Tibial nerve (tissue), 4 donors: ENCODE results near the gene FSTL4. TPM values are rescaled to one million over a fixed set of nuclear protein-coding genes. Genes with fewer than 3 reads are reported as not detected.

Experiments
- DNase-seq, 2 donors: peaks; one replicate each; pipeline ENCODE4 v3.0.0-alpha.2; 2019; ENCODE audit warnings: low spot score in 2 of 2
- H3K27ac ChIP-seq, 4 donors: fragments of 200-600 bp; sonication (generic) in 3 of 4; one replicate each; pipeline ENCODE4 v1.5.1; 2017 to 2019; ENCODE audit warnings: mild to moderate bottlenecking in 1 of 4
- H3K27me3 ChIP-seq, 2 donors: fragments of 200-600 bp; sonication (generic) in 1 of 2; one replicate each; pipeline versions ENCODE4 v1.5.1 to v1.6.0; 2017 to 2019
- H3K36me3 ChIP-seq, 3 donors: fragments of 200-600 bp; sonication (generic); one replicate each; pipeline ENCODE4 v1.5.1; 2018 to 2019
- H3K4me1 ChIP-seq, 4 donors: fragments of 200-600 bp; sonication (generic) in 3 of 4; one replicate each; pipeline ENCODE4 v1.5.1; 2017 to 2019
- H3K4me3 ChIP-seq, 4 donors: fragments of 200-600 bp; sonication (generic) in 3 of 4; one replicate each; pipeline ENCODE4 v1.5.1; 2017 to 2019; ENCODE audit warnings: mild to moderate bottlenecking in 1 of 4, moderate library complexity in 1 of 4
- H3K9me3 ChIP-seq, 4 donors: fragments of 200-600 bp; sonication (generic) in 3 of 4; one replicate each; pipeline ENCODE4 v1.5.1; 2017 to 2019
- EP300 ChIP-seq, 2 donors: sonication (generic); formaldehyde crosslinking; IDR thresholded peaks; one replicate each; pipeline ENCODE4 v1.6.1; 2017; ENCODE audit warnings: antibody characterized with exemption in 2 of 2, mild to moderate bottlenecking in 1 of 2
- POLR2A ChIP-seq, 2 donors: fragments of 450-650 bp; IDR thresholded peaks; one replicate each; pipeline ENCODE4 v1.6.1; 2017; ENCODE audit warnings: antibody characterized with exemption in 2 of 2, mild to moderate bottlenecking in 2 of 2, moderate library complexity in 2 of 2
- WGBS, 2 donors: methylation state at CpG; one replicate each; pipeline ENCODE4 v1.1.5; 2018; 5-methylcytosine and 5-hydroxymethylcytosine counted together
- total RNA-seq, 4 donors: library from RNA; depleted of rRNA; stranded (reverse); fragments of >200 nt; gene quantifications; one replicate each; pipeline ENCODE4 v1.1.0, GENCODE V29; 2016
- TF ChIP-seq, protein P1 (sequence below), 5 experiments: fragments of 200-600 bp in 3 of 5; fragments of 450-650 bp in 2 of 5; sonication (generic) in 3 of 5; IDR thresholded peaks; one replicate each; pipeline ENCODE4 v1.5.1; 2016 to 2019; ENCODE audit warnings: antibody characterized with exemption in 5 of 5, mild to moderate bottlenecking in 3 of 5, moderate library complexity in 2 of 5

Gene FSTL4
- total RNA-seq, 4 donors from 2014 or later, result 0.22 TPM; not detected in 3

DNA sequence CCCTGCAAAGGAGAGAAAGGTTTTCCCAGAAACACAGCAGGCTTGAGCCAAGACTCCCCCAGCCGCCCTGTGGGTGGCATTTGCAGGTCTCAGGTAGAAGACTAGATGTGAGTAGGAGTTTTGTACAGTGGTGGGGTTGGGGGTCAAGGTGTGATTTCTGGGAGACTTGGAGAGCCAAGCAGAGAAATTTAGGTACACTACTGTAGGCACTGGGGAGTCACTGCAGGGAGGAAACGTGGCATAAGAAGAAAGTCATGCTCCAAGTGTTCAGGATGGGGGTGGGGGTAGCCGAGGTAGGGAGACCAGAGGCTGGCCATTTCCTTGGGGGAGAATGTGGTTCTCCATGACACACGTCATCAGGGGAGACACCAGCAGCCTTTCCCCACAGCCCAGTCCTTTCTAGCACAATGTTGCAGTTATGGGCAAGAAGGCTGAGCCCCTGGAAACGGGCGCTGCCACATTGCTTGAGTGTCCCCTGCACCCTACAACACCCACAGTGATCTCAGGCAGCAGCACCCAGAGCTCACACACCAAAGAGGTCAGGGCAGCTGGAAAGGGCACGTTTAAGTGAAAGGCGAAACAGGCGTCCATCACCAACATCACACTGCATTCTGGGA lies 210.5 kb downstream of the FSTL4 start:
- Histone ChIP-seq H3K4me1 (peaks cover 0 to 3% (median 0%) of the 10 kb centered on the region in 4 donors), H3K36me3 (no peaks in the 10 kb centered on the region), H3K9me3 (no peaks in the 10 kb centered on the region), H3K27me3 (no peaks in the 10 kb centered on the region), H3K4me3 (no peak overlapping the region), H3K27ac (no peak overlapping the region)
- 76 to 80% methylated on average over 9 of the region's 9 CpGs for WGBS, 2 donors
- no peak for DNase-seq
- TF ChIP-seq POLR2A (IDR thresholded peaks at IDR 0.05) (no peak), EP300 (IDR thresholded peaks at IDR 0.05) (no peak)
- TF ChIP-seq, protein P1, sequence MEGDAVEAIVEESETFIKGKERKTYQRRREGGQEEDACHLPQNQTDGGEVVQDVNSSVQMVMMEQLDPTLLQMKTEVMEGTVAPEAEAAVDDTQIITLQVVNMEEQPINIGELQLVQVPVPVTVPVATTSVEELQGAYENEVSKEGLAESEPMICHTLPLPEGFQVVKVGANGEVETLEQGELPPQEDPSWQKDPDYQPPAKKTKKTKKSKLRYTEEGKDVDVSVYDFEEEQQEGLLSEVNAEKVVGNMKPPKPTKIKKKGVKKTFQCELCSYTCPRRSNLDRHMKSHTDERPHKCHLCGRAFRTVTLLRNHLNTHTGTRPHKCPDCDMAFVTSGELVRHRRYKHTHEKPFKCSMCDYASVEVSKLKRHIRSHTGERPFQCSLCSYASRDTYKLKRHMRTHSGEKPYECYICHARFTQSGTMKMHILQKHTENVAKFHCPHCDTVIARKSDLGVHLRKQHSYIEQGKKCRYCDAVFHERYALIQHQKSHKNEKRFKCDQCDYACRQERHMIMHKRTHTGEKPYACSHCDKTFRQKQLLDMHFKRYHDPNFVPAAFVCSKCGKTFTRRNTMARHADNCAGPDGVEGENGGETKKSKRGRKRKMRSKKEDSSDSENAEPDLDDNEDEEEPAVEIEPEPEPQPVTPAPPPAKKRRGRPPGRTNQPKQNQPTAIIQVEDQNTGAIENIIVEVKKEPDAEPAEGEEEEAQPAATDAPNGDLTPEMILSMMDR (IDR thresholded peaks at IDR 0.05), result no peak

- Histone ChIP-seq H3K4me1 (peaks cover 0 to 6% (median 0%) of the 10 kb centered on the region in 4 donors), H3K9me3 (no peaks in the 10 kb centered on the region), H3K4me3 (no peak overlapping the region), H3K27me3 (no peaks in the 10 kb centered on the region), H3K27ac (no peak overlapping the region), H3K36me3 (no peaks in the 10 kb centered on the region)
- TF ChIP-seq POLR2A (IDR thresholded peaks at IDR 0.05) (no peak), EP300 (IDR thresholded peaks at IDR 0.05) (no peak)
- TF ChIP-seq, protein P1 (IDR thresholded peaks at IDR 0.05), result no peak
- WGBS, 2 donors, result 71% methylated on average over 8 to 9 of the region's 10 CpGs
- DNase-seq, result no peak
Observed at GRCh38 chr5:133400831-133401351, 211.4 kb downstream of the FSTL4 start.

DNA sequence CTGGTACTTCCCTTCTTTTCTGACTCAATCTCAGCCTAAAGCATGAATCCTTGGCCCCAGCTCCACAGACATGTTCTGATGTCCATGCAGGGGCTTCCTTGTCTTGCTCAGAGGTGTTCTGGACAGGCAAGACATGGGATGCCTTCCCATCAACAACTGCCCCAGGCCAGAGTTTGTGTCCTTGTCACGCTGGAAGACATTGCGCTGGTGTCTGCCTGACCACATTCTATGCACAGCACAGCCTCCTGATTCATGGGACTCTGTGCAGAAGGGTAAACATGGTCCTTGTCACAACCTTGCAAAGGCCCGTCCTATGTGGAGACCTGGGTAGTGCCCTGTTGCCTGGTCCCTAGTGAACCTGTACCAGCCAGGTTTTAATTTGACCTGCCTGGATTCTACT lies 212.2 kb downstream of the FSTL4 start:
- Histone ChIP-seq H3K4me1 (peaks cover 0 to 6% (median 0%) of the 10 kb centered on the region in 4 donors), H3K9me3 (no peaks in the 10 kb centered on the region), H3K27ac (no peak overlapping the region), H3K4me3 (no peak overlapping the region), H3K36me3 (no peaks in the 10 kb centered on the region), H3K27me3 (no peaks in the 10 kb centered on the region)
- DNase-seq, result no peak
- 92 to 100% methylated on average over 1 to 3 of the region's 3 CpGs for whole genome bisulfite sequencing, 2 donors
- TF ChIP-seq POLR2A (IDR thresholded peaks at IDR 0.05) (no peak), EP300 (IDR thresholded peaks at IDR 0.05) (no peak)
- TF ChIP-seq, protein P1 (IDR thresholded peaks at IDR 0.05), result no peak

- H3K36me3 ChIP-seq, result no peaks in the 10 kb centered on the region
- WGBS, 2 donors, result 74 to 81% methylated on average over 10 of the region's 10 CpGs
- H3K4me3 ChIP-seq, result no peak overlapping the region
- no peaks in the 10 kb centered on the region for H3K9me3 ChIP-seq
- H3K27me3 ChIP-seq, result no peaks in the 10 kb centered on the region
- no peak overlapping the region for H3K27ac ChIP-seq
- TF ChIP-seq, protein P1 (IDR thresholded peaks at IDR 0.05), result no peak
- TF ChIP-seq EP300 (IDR thresholded peaks at IDR 0.05), result no peak
- TF ChIP-seq POLR2A (IDR thresholded peaks at IDR 0.05), result no peak
- H3K4me1 ChIP-seq, result peaks cover 0 to 6% (median 0%) of the 10 kb centered on the region in 4 donors
- DNase-seq, result no peak
Observed at GRCh38 chr5:133399247-133399891, 213.0 kb downstream of the FSTL4 start.

DNA sequence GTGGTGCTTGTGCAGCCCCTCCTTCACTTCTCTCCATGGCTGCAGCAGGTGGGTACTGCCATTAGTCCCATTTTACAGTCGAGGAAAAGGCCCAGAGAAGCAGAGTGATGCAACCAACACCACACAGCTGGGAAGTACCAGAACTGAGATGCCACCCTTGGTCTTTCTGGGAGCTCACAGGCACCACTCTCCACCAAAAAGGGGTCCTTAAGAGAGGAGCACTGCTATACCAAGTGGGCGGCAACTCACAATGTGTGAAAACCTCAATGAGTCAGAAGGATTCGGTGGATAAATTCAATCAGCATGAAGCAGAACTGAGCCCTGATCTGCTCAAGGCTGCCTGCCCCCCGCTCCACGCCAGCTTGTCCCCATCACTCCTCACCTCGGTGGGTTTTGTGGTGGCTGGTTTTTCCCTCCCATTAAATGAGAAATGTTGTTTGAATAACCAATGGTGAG lies 213.7 kb downstream of the FSTL4 start:
- no peak for DNase-seq
- TF ChIP-seq EP300 (IDR thresholded peaks at IDR 0.05) (no peak), POLR2A (IDR thresholded peaks at IDR 0.05) (no peak)
- TF ChIP-seq, protein P1 (IDR thresholded peaks at IDR 0.05), result no peak
- peaks cover 0 to 6% (median 0%) of the 10 kb centered on the region in 4 donors for H3K4me1 ChIP-seq
- H3K36me3 ChIP-seq, result no peaks in the 10 kb centered on the region
- H3K4me3 ChIP-seq, result no peak overlapping the region
- 81 to 82% methylated on average over 6 of the region's 6 CpGs for WGBS, 2 donors
- H3K9me3 ChIP-seq, result no peaks in the 10 kb centered on the region
- H3K27me3 ChIP-seq, result no peaks in the 10 kb centered on the region
- no peak overlapping the region for H3K27ac ChIP-seq
